OCI-LY7 (cell line): Measurements from ENCODE around the gene PXDN. TPM values are rescaled to one million over a fixed set of nuclear protein-coding genes. Genes with fewer than 3 reads are reported as not detected.
A peak's percentile ranks its signal among the peaks of the same experiment; 100 is the strongest.

Experiments used
- BruUV-seq: library from RNA; stranded (reverse); fragments of 400-500 nt; replicated peaks from 2 replicates; lab custom pipeline; 2021; lab: Mats Ljungman, UMichigan
- CTCF ChIA-PET: fragments of 300-600 bp; sonication (Branson Sonifier 250); formaldehyde crosslinking; loops from one replicate; lab custom pipeline; 2022; ENCODE audit warnings: antibody characterized with exemption; ENCODE audit not compliant: unreplicated experiment; lab: Charles Lee
- POLR2A ChIA-PET: fragments of 300-600 bp; sonication (Branson Sonifier 250); formaldehyde crosslinking; loops from one replicate; lab custom pipeline; 2022; ENCODE audit warnings: antibody characterized with exemption; lab: Charles Lee
- DNase-seq: peaks from one replicate; pipeline ENCODE4 v3.0.0-alpha.2; 2015; ENCODE audit warnings: low spot score
- H2AFZ ChIP-seq: fragments of 200-600 bp; sonication (generic), shearing (Covaris generic); 2 replicates; pipeline ENCODE4 v1.6.1; 2014; ENCODE audit warnings: mild to moderate bottlenecking, antibody characterized with exemption, low read length, moderate library complexity
- H3K27ac ChIP-seq: fragments of 200-600 bp; sonication (generic); 2 replicates; pipeline ENCODE4 v1.5.1; 2014; ENCODE audit warnings: mixed run types, low read depth, mild to moderate bottlenecking, moderate library complexity, low read length, inconsistent platforms; ENCODE audit not compliant: poor library complexity, severe bottlenecking
- H3K36me3 ChIP-seq: fragments of 200-600 bp; sonication (generic); 2 replicates; pipeline ENCODE4 v1.6.1; 2014; ENCODE audit warnings: mild to moderate bottlenecking, antibody characterized with exemption, low read length, moderate library complexity, mixed read lengths; ENCODE audit not compliant: insufficient read depth
- H3K4me1 ChIP-seq: fragments of 200-600 bp; sonication (generic); 2 replicates; pipeline ENCODE4 v1.5.1; 2014; ENCODE audit warnings: mild to moderate bottlenecking, low read length; ENCODE audit not compliant: insufficient read depth, poor library complexity, severe bottlenecking
- H3K4me2 ChIP-seq: fragments of 200-600 bp; sonication (generic); 2 replicates; pipeline ENCODE4 v1.6.1; 2014; ENCODE audit warnings: mild to moderate bottlenecking, low read length
- H3K4me3 ChIP-seq: fragments of 200-600 bp; sonication (generic); 2 replicates; pipeline ENCODE4 v1.5.1; 2014; ENCODE audit warnings: mild to moderate bottlenecking, low read depth, low read length; ENCODE audit not compliant: poor library complexity, severe bottlenecking
- H3K79me2 ChIP-seq: fragments of 200-600 bp; sonication (generic); 2 replicates; pipeline ENCODE4 v1.6.1; 2016; ENCODE audit warnings: low read depth, mild to moderate bottlenecking, low read length, moderate library complexity, mixed read lengths; ENCODE audit not compliant: insufficient read depth
- H3K9me2 ChIP-seq: fragments of 200-600 bp; sonication (generic); 2 replicates; pipeline ENCODE4 v1.6.1; 2016; ENCODE audit warnings: mild to moderate bottlenecking, low read length, mixed read lengths; ENCODE audit not compliant: insufficient read depth
- H3K9me3 ChIP-seq: fragments of 200-600 bp; sonication (generic); 2 replicates; pipeline ENCODE4 v1.6.1; 2014; ENCODE audit warnings: mild to moderate bottlenecking, mixed run types, low read length, mixed read lengths
- H4K20me1 ChIP-seq: fragments of 200-600 bp; sonication (generic); 2 replicates; pipeline ENCODE4 v1.6.1; 2014; ENCODE audit warnings: mild to moderate bottlenecking, antibody characterized with exemption, low read length, moderate library complexity, mixed read lengths; ENCODE audit not compliant: insufficient read depth
- EZH2phosphoT487 ChIP-seq: fragments of 200-600 bp; sonication (generic); IDR thresholded peaks from 2 replicates; pipeline ENCODE4 v1.6.1; 2018; ENCODE audit warnings: low read depth, borderline replicate concordance, mild to moderate bottlenecking, mixed run types, antibody characterized with exemption, low read length, moderate library complexity, mixed read lengths
- intact Hi-C: fragments of 100-400 bp; cut with micrococcal nuclease; formaldehyde crosslinking; loops from one replicate; pipeline ENCODE4 v1.10.0; 2022; ENCODE audit not compliant: unreplicated experiment
- total RNA-seq, 2 experiments: library from RNA; depleted of rRNA in 1 of 2; stranded (reverse); fragments of >200 nt in 1 of 2; shearing (Covaris generic) in 1 of 2; gene quantifications; 2 replicates each; pipeline ENCODE4 v1.2.3, GENCODE V29; 2014 to 2022
- TF ChIP-seq, protein P1 (sequence below): fragments of 200-600 bp; sonication (generic); conservative IDR thresholded peaks from 2 replicates; pipeline ENCODE4 v1.5.1; 2014; ENCODE audit warnings: mild to moderate bottlenecking, antibody characterized with exemption, low read length, moderate library complexity, mixed read lengths

The PXDN gene
- total RNA-seq, 2 experiments from 2014 or later: not detected

- Histone ChIP-seq H3K4me1 (no peaks in the 10 kb centered on the region), H3K79me2 (no peaks in the 10 kb centered on the region), H3K4me2 (no peak overlapping the region), H3K9me3 (0 out of 2 replicates have a peak, but pooled peaks cover 6% of the 10 kb centered on the region), H3K4me3 (no peak overlapping the region), H4K20me1 (no peaks in the 10 kb centered on the region), H3K9me2 (no peaks in the 10 kb centered on the region), H3K36me3 (no peaks in the 10 kb centered on the region), H2AFZ (no peak overlapping the region), H3K27ac (no peak overlapping the region)
- no peak for DNase-seq
- CTCF ChIA-PET: interaction anchor here (0.9 kb wide), 1 partner anchor 8 kb away, joined by 4 read pairs; no protein-coding TSS in a partner anchor
- POLR2A ChIA-PET: interaction anchor here (0.6 to 0.7 kb wide), 5 partner anchors 20 to 270 kb away, joined by 3 to 4 read pairs (median 3); no protein-coding TSS in a partner anchor
- intact Hi-C loops: loop anchor here (2.0 to 5.0 kb wide), 3 partner anchors 49 to 159 kb away; no protein-coding TSS in a partner anchor
- TF ChIP-seq, protein P1, sequence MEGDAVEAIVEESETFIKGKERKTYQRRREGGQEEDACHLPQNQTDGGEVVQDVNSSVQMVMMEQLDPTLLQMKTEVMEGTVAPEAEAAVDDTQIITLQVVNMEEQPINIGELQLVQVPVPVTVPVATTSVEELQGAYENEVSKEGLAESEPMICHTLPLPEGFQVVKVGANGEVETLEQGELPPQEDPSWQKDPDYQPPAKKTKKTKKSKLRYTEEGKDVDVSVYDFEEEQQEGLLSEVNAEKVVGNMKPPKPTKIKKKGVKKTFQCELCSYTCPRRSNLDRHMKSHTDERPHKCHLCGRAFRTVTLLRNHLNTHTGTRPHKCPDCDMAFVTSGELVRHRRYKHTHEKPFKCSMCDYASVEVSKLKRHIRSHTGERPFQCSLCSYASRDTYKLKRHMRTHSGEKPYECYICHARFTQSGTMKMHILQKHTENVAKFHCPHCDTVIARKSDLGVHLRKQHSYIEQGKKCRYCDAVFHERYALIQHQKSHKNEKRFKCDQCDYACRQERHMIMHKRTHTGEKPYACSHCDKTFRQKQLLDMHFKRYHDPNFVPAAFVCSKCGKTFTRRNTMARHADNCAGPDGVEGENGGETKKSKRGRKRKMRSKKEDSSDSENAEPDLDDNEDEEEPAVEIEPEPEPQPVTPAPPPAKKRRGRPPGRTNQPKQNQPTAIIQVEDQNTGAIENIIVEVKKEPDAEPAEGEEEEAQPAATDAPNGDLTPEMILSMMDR: no peak
- TF ChIP-seq EZH2phosphoT487: no peak
- BruUV-seq: no TSS peak
These were observed 150.8 kb downstream of the PXDN start for GRCh38 chr2:1593371-1594122.

DNA sequence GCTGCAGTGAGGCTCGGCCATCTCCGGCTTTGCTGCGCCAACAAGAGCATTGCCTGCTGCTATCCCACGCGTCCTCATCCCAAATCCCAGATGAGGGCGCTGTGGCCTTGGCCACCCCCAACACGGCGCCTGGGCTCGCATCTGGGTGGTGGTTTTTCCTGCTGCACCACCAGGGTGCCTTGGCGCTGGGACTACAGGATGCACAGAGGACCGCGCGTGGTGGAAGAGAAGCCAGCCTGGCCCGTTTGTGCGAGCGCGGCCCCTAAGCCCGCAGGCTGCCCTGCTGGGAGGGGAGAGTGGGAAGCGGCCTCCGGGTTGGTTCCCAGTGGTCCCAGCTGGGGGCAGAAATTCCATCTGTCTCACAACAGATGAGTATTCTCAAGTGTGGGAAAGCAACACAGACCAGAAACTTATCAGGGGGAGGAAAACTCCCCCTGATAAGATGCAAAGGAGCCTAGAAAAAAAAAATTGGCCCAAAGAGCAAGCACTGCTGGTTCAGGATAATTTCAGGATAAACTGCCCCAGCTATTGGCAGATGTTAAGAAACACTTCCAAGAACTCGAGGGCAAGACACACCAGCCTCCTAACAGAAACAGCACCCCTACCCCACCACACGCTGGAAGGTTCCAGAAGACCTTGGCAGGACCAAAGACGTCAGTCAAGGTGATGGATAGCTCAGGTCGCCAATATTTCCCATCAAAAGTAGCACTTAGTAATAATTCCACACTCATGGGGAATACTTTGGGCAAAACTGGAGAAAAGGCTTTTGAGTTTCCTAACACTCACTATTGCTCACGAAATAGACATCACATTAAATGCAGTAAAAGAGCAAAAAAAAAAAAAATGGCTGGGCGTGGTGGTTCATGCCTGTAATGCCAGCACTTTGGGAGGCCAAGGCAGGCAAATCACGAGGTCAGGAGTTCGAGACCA is 152.1 kb downstream of the PXDN start:
- Histone ChIP-seq H3K36me3 (no peaks in the 10 kb centered on the region), H3K9me3 (0 out of 2 replicates have a peak, but pooled peaks cover 6% of the 10 kb centered on the region), H3K4me1 (no peaks in the 10 kb centered on the region), H4K20me1 (no peaks in the 10 kb centered on the region), H3K27ac (no peak overlapping the region), H3K9me2 (no peaks in the 10 kb centered on the region), H2AFZ (no peak overlapping the region), H3K4me2 (no peak overlapping the region), H3K4me3 (no peak overlapping the region), H3K79me2 (no peaks in the 10 kb centered on the region)
- intact Hi-C loops: loop anchor here (1.0 to 5.0 kb wide), 4 partner anchors 51 to 177 kb away; no protein-coding TSS in a partner anchor
- no TSS peak for BruUV-seq
- TF ChIP-seq, protein P1: peak; percentile 33; the same call in 1 of the 2 replicates
- no peak for TF ChIP-seq EZH2phosphoT487
- CTCF ChIA-PET: interaction anchor here (0.9 kb wide), 1 partner anchor 9 kb away, joined by 4 read pairs; no protein-coding TSS in a partner anchor
- DNase-seq: peak; percentile 13
- POLR2A ChIA-PET: no interaction called here
